ENCODE measurements around the gene TUBAL3.

DNA sequence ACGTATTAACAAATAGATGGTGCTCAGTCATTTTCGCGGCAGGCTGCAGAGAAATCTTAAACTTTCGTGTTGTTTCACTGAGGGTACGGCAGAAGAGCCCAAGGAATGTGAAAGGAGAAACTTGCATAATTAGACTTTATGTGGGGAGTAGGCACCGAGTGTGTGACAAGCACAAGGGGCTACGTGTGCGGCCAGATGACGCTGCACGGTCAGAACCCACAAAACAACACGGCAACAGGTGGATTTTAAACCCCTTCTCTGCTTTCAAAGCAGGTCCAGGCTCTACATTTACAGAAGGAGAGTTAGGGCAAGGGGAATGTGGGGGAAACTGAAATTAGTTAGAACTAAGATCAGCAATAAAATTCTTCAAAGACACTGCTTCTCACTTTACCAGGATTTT, 40.3 kb downstream of the TUBAL3 start:
- TF ChIP-seq, protein P1, sequence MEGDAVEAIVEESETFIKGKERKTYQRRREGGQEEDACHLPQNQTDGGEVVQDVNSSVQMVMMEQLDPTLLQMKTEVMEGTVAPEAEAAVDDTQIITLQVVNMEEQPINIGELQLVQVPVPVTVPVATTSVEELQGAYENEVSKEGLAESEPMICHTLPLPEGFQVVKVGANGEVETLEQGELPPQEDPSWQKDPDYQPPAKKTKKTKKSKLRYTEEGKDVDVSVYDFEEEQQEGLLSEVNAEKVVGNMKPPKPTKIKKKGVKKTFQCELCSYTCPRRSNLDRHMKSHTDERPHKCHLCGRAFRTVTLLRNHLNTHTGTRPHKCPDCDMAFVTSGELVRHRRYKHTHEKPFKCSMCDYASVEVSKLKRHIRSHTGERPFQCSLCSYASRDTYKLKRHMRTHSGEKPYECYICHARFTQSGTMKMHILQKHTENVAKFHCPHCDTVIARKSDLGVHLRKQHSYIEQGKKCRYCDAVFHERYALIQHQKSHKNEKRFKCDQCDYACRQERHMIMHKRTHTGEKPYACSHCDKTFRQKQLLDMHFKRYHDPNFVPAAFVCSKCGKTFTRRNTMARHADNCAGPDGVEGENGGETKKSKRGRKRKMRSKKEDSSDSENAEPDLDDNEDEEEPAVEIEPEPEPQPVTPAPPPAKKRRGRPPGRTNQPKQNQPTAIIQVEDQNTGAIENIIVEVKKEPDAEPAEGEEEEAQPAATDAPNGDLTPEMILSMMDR (IDR thresholded peaks at IDR 0.05; ENCODE audit: low read depth, low read length) = no peak
- TF ChIP-seq, protein P2, sequence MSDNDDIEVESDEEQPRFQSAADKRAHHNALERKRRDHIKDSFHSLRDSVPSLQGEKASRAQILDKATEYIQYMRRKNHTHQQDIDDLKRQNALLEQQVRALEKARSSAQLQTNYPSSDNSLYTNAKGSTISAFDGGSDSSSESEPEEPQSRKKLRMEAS (IDR thresholded peaks at IDR 0.05; ENCODE audit: low read depth, low read length) = no peak

Measured in NB4 (cell line).